Astrocyte (in vitro differentiated cells and primary cell): ENCODE results near the gene MTCH1. TPM values are rescaled to one million over a fixed set of nuclear protein-coding genes. Genes with fewer than 3 reads are reported as not detected.

Source experiments
- DNase-seq: peaks from one replicate; pipeline ENCODE4 v3.0.0-alpha.2; 2010; ENCODE audit warnings: low read depth
- FAIRE-seq: peaks from 2 replicates; lab custom pipeline; 2011; peaks lifted over from hg19 to GRCh38; lab: Jason Lieb, UNC
- H2AFZ ChIP-seq: 2 replicates; pipeline ENCODE4 v1.6.0; 2012; ENCODE audit warnings: low read depth, low read length, inconsistent platforms
- H3K27ac ChIP-seq: 2 replicates; pipeline ENCODE4 v1.5.1; 2011; ENCODE audit warnings: low read depth, low read length, inconsistent platforms
- H3K27me3 ChIP-seq: 2 replicates; pipeline ENCODE4 v1.6.0; 2011; ENCODE audit warnings: low read length, inconsistent platforms; ENCODE audit not compliant: insufficient read depth
- H3K36me3 ChIP-seq: 2 replicates; pipeline ENCODE4 v1.5.1; 2011; ENCODE audit warnings: low read length, inconsistent platforms; ENCODE audit not compliant: insufficient read depth
- H3K4me1 ChIP-seq: 2 replicates; pipeline ENCODE4 v1.5.1; 2011; ENCODE audit warnings: low read length, inconsistent platforms; ENCODE audit not compliant: insufficient read depth
- H3K4me2 ChIP-seq: 2 replicates; pipeline ENCODE4 v1.6.0; 2012; ENCODE audit warnings: low read length, inconsistent platforms
- H3K4me3 ChIP-seq: 2 replicates; pipeline ENCODE4 v1.5.1; 2011; ENCODE audit warnings: low read depth, mild to moderate bottlenecking, low read length, inconsistent platforms; ENCODE audit not compliant: insufficient read depth
- H3K79me2 ChIP-seq: 2 replicates; pipeline ENCODE4 v1.6.0; 2012; ENCODE audit warnings: mild to moderate bottlenecking, low read length, inconsistent platforms; ENCODE audit not compliant: insufficient read depth
- H3K9ac ChIP-seq: 2 replicates; pipeline ENCODE4 v1.6.0; 2012; ENCODE audit warnings: mild to moderate bottlenecking, low read length, inconsistent platforms
- H3K9me3 ChIP-seq: 2 replicates; pipeline ENCODE4 v1.5.1; 2012; ENCODE audit warnings: low read depth, mild to moderate bottlenecking, low read length, inconsistent platforms; ENCODE audit not compliant: insufficient read depth
- H4K20me1 ChIP-seq: 2 replicates; pipeline ENCODE4 v1.6.0; 2012; ENCODE audit warnings: low read length, inconsistent platforms; ENCODE audit not compliant: insufficient read depth
- H3K27ac Mint-ChIP-seq: one replicate; pipeline ENCODE4 v1.8.0; 2021; ENCODE audit warnings: mild to moderate bottlenecking, mixed read lengths; ENCODE audit not compliant: unreplicated experiment
- H3K27me3 Mint-ChIP-seq: one replicate; pipeline ENCODE4 v1.8.0; 2021; ENCODE audit warnings: low read depth, mixed read lengths; ENCODE audit not compliant: unreplicated experiment
- H3K36me3 Mint-ChIP-seq: one replicate; pipeline ENCODE4 v1.8.0; 2021; ENCODE audit warnings: low read depth, mixed read lengths; ENCODE audit not compliant: unreplicated experiment
- H3K4me1 Mint-ChIP-seq: one replicate; pipeline ENCODE4 v1.8.0; 2021; ENCODE audit warnings: low read depth, mixed read lengths; ENCODE audit not compliant: unreplicated experiment
- H3K4me3 Mint-ChIP-seq: one replicate; pipeline ENCODE4 v1.8.0; 2021; ENCODE audit warnings: mild to moderate bottlenecking, moderate library complexity, mixed read lengths; ENCODE audit not compliant: unreplicated experiment
- H3K9me3 Mint-ChIP-seq: one replicate; pipeline ENCODE4 v1.8.0; 2021; ENCODE audit warnings: mild to moderate bottlenecking, mixed read lengths; ENCODE audit not compliant: unreplicated experiment
- CTCF ChIP-seq: IDR thresholded peaks from 2 replicates; pipeline ENCODE4 v1.5.1; 2011; ENCODE audit warnings: low read depth, mild to moderate bottlenecking, inconsistent platforms, low read length, moderate library complexity; ENCODE audit not compliant: insufficient read depth
- EZH2 ChIP-seq: IDR thresholded peaks from 2 replicates; pipeline ENCODE4 v1.6.1; 2012; ENCODE audit warnings: mild to moderate bottlenecking, low read length, inconsistent platforms; ENCODE audit not compliant: insufficient read depth
- total RNA-seq: library from RNA; stranded (reverse); gene quantifications from 2 replicates; pipeline ENCODE4 v1.2.1, GENCODE V29; 2021

Gene MTCH1
- total RNA-seq, 1 donor from 2014 or later, result 311 TPM

- peak overlapping the region; percentile 34 for H3K4me3 Mint-ChIP-seq
- Histone ChIP-seq H2AFZ (peak overlapping the region; percentile 55), H3K36me3 (no peaks in the 10 kb centered on the region), H4K20me1 (no peaks in the 10 kb centered on the region), H3K27ac (no peak overlapping the region), H3K4me1 (peaks cover 11% of the 10 kb centered on the region), H3K4me3 (no peak overlapping the region), H3K79me2 (no peaks in the 10 kb centered on the region), H3K9ac (no peak overlapping the region), H3K9me3 (no peaks in the 10 kb centered on the region), H3K27me3 (no peaks in the 10 kb centered on the region), H3K4me2 (no peak overlapping the region)
- no peak for FAIRE-seq
- no peak for DNase-seq
- no peak for TF ChIP-seq EZH2
- H3K4me1 Mint-ChIP-seq, result peaks cover 12% of the 10 kb centered on the region
- H3K36me3 Mint-ChIP-seq, result peaks cover 3% of the 10 kb centered on the region
- H3K9me3 Mint-ChIP-seq, result no peaks in the 10 kb centered on the region
- H3K27me3 Mint-ChIP-seq, result peaks cover 5% of the 10 kb centered on the region
- H3K27ac Mint-ChIP-seq, result no peak overlapping the region
These were observed 31.7 kb upstream of the MTCH1 start for GRCh38 chr6:37017606-37018197.

DNA sequence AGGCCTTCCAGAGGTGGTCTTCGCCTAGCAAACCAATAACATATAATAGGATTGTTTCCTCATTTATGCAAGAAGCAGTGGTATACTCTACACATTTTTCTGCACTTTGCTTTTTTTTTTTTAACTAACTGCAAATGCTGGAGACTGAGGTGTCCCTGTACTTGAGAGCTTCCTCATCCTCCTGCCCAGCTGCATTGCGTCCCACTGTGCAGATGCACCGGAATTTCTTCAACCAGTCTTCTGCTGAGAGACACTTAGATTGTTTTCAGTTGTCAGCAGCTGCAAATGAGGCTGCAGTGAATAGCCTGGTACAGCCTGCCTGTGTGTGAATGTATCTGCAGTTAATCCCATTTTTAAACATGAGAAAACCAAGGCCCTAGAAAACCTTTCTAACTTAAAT lies 31.0 kb upstream of the MTCH1 start:
- no peak overlapping the region for H3K27ac ChIP-seq

GRCh38 chr6:37015532-37015931 lies 29.5 kb upstream of the MTCH1 start:
- DNase-seq, result no peak
- H3K27me3 Mint-ChIP-seq, result peaks cover 5% of the 10 kb centered on the region
- H2AFZ ChIP-seq, result no peak overlapping the region

More for the DNA sequence above, 31.0 kb upstream of the MTCH1 start:
- FAIRE-seq (no peak), DNase-seq (no peak)
- Mint-ChIP-seq H3K4me1 (peaks cover 12% of the 10 kb centered on the region), H3K4me3 (no peak overlapping the region), H3K9me3 (no peaks in the 10 kb centered on the region), H3K36me3 (peaks cover 3% of the 10 kb centered on the region), H3K27ac (no peak overlapping the region), H3K27me3 (peaks cover 5% of the 10 kb centered on the region)
- no peak for TF ChIP-seq CTCF
- no peak for TF ChIP-seq EZH2
- Histone ChIP-seq H3K4me2 (no peak overlapping the region), H2AFZ (no peak overlapping the region), H3K4me1 (peaks cover 9% of the 10 kb centered on the region), H3K79me2 (no peaks in the 10 kb centered on the region), H3K36me3 (no peaks in the 10 kb centered on the region), H3K4me3 (no peak overlapping the region), H3K27me3 (no peaks in the 10 kb centered on the region), H3K9ac (no peak overlapping the region), H3K9me3 (no peaks in the 10 kb centered on the region), H4K20me1 (no peaks in the 10 kb centered on the region)

More at GRCh38 chr6:37015532-37015931, 29.5 kb upstream of the MTCH1 start:
- Histone ChIP-seq H3K4me3 (no peak overlapping the region), H3K9ac (no peak overlapping the region), H3K79me2 (no peaks in the 10 kb centered on the region), H3K36me3 (no peaks in the 10 kb centered on the region), H3K4me1 (peaks cover 6% of the 10 kb centered on the region), H3K9me3 (no peaks in the 10 kb centered on the region), H3K27me3 (no peaks in the 10 kb centered on the region), H4K20me1 (no peaks in the 10 kb centered on the region), H3K4me2 (no peak overlapping the region), H3K27ac (no peak overlapping the region)
- peaks cover 3% of the 10 kb centered on the region for H3K36me3 Mint-ChIP-seq
- H3K9me3 Mint-ChIP-seq, result no peaks in the 10 kb centered on the region
- peaks cover 6% of the 10 kb centered on the region for H3K4me1 Mint-ChIP-seq
- no peak for FAIRE-seq
- H3K4me3 Mint-ChIP-seq, result no peak overlapping the region
- TF ChIP-seq EZH2 (no peak), CTCF (no peak)
- no peak overlapping the region for H3K27ac Mint-ChIP-seq
